BLaER1 treated with 17β-estradiol and CSF1 and Interleukin-3, amounts not matched to agents 10 nM and 100 nM (cell line): ENCODE data around the gene OOSP4B.
"Not testable (repeated sequence)": the region's sequence is repeated elsewhere in the genome, so short reads cannot be mapped to it uniquely, and the experiment has no call there.

ENCODE experiments used
- H3K27ac ChIP-seq, 11 experiments: shearing (Covaris generic); formaldehyde crosslinking; 2 replicates each; pipeline ENCODE4 v1.8.1; 2022
- H3K27me3 ChIP-seq, 11 experiments: shearing (Covaris generic); formaldehyde crosslinking; 2 replicates each; pipeline ENCODE4 v1.8.1; 2022
- H3K36me3 ChIP-seq, 11 experiments: shearing (Covaris generic); formaldehyde crosslinking; 2 replicates each; pipeline ENCODE4 v1.8.1; 2022
- H3K4me1 ChIP-seq, 10 experiments: shearing (Covaris generic); formaldehyde crosslinking; 2 replicates each; pipeline ENCODE4 v1.8.1; 2022
- H3K4me2 ChIP-seq, 11 experiments: shearing (Covaris generic); formaldehyde crosslinking; 2 replicates each; pipeline ENCODE4 v1.8.1; 2022
- H3K4me3 ChIP-seq, 10 experiments: shearing (Covaris generic); formaldehyde crosslinking; 2 replicates each; pipeline ENCODE4 v1.8.1; 2022
- H3K9ac ChIP-seq, 11 experiments: shearing (Covaris generic); formaldehyde crosslinking; 2 replicates each; pipeline ENCODE4 v1.8.1; 2022
- H3K9me3 ChIP-seq, 11 experiments: shearing (Covaris generic); formaldehyde crosslinking; replicated peaks in 1 of 11; 2 replicates each; pipeline ENCODE4 v1.8.1; 2022
- H4K20me1 ChIP-seq, 11 experiments: shearing (Covaris generic); formaldehyde crosslinking; 2 replicates each; pipeline ENCODE4 v1.8.1; 2022
- Cebpa-rat ChIP-seq, 11 experiments: shearing (Covaris generic); IDR thresholded peaks; 2 replicates each; pipeline ENCODE4 v1.8.1; 2022

Gene OOSP4B

DNA sequence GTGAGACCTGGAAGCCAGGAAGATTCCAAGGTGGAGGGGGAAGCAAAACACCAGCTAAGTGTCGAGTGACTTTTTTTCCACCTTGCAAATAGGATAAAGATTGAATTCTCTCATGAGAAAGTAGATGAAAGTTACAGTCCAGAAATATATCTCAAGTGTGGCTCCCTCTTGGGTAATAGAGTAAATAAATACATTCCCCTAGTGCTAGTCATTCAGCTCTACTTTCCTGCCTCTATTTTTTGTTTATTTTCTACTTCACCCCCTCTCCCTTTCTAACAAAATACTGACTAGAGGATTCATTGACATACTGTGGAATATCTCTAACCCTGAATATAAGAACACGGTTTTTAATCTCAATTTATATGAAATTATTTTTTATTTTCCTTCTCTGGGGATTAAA, 19.2 kb upstream of the OOSP4B start:
- no peak overlapping the region for H3K4me2 ChIP-seq
- H3K27me3 ChIP-seq: no peaks in the 10 kb centered on the region

DNA sequence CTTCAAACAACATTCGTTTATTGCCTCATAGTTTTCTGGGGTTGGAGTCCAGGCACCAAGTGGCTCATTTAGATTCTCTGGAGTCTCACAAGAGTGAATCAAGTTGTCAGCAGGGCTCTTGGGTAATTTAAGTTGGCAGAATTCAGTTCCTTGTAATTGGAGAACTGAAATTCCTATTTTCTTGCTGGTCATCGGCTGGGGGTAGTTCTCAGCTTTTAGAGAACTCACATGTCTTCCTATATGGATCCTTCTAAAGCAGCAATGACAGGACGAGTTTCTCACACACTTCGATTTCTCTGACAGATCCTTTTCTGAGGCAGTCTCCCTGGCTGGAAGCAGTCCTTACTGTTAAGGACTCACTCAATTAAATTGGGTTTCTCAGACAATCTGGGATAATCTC, 17.3 kb upstream of the OOSP4B start:
- Histone ChIP-seq H3K4me2 (no peak overlapping the region), H4K20me1 (no peaks in the 10 kb centered on the region), H3K36me3 (no peaks in the 10 kb centered on the region), H3K9me3 (peaks cover 0 to 23% (median 0%) of the 10 kb centered on the region in 11 experiments; a peak in 7 of 22 replicates), H3K27me3 (no peaks in the 10 kb centered on the region), H3K9ac (no peak overlapping the region), H3K4me3 (no peak overlapping the region), H3K27ac (no peak overlapping the region), H3K4me1 (no peaks in the 10 kb centered on the region)
- TF ChIP-seq Cebpa-rat (IDR thresholded peaks at IDR 0.05): no peak

More for the DNA sequence above, 19.2 kb upstream of the OOSP4B start:
- no peaks in the 10 kb centered on the region for H3K36me3 ChIP-seq
- peaks cover 0 to 2% (median 0%) of the 10 kb centered on the region in 10 experiments; a peak in 1 of 20 replicates for H3K4me1 ChIP-seq
- H4K20me1 ChIP-seq: no peaks in the 10 kb centered on the region
- H3K27ac ChIP-seq: no peak overlapping the region
- no peak overlapping the region for H3K4me3 ChIP-seq
- TF ChIP-seq Cebpa-rat (IDR thresholded peaks at IDR 0.05): no peak
- H3K9me3 ChIP-seq: peaks cover 9 to 37% (median 13%) of the 10 kb centered on the region in 11 experiments; a peak in 20 of 22 replicates
- H3K9ac ChIP-seq: no peak overlapping the region

DNA sequence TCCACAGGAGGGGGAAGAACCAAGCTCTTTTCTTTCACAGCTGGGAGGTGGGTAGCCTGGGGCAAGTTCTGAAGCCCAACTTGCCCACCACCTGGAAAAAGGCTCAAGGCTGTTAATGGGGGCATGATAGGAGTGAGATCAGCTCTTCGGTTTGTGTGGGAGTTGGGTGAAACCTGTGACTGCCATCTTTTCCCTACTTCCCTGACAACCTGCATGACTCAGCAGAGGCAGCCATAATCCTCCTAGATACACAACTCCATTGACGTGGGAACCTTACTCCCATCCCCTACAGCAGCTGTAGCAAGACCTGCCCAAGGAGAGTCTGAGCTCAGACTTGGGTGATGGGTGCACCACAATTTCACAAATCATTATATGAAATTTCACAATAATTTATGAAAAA, 13.3 kb upstream of the OOSP4B start:
- Histone ChIP-seq H3K9ac (no peak overlapping the region), H3K4me1 (no peaks in the 10 kb centered on the region), H3K27me3 (no peaks in the 10 kb centered on the region), H3K4me3 (no peak overlapping the region), H3K9me3 (peaks cover 0 to 20% (median 0%) of the 10 kb centered on the region in 11 experiments; a peak in 7 of 22 replicates), H4K20me1 (no peaks in the 10 kb centered on the region), H3K4me2 (no peak overlapping the region), H3K27ac (no peak overlapping the region), H3K36me3 (no peaks in the 10 kb centered on the region)
- TF ChIP-seq Cebpa-rat (IDR thresholded peaks at IDR 0.05): no peak

DNA sequence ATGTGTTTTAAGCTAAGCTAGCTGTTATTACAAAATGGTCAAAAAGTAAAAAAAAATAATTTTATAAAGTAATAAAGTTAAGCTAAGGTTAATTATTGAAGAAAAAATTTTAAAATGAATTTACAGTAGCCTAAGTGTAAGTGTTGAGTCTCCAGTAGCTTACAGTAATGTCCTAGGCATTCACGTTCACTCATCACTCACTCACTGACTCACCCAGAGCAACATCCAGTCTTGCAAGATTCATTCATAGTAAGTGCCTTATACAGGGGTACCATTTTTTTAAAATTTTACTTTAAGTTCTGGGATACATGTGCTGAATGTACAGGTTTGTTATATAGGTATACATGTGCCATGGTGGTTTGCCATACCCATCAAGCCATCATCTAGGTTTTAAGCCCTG, 11.6 kb upstream of the OOSP4B start:
- Histone ChIP-seq H3K9ac (no peak overlapping the region), H3K36me3 (no peaks in the 10 kb centered on the region)

DNA sequence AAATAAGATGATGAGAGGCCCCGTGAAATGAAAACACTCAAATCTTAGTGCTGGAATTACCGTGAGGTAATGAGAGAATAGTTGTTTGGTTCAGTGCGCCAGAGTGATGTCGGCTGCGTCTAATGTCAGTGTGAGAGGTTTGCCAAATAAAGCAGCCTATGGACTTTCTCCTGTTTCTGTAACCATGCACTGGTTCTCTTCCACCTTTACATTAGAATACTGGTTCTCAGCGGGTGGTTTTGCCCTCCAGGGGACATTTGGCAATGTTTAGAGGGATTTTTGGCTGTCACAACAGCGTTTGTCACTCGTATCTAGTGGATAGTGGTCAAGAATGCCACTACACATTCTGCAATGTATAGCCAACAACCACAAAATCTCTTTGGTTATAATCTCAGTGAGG, 1.1 kb downstream of the OOSP4B start:
- H3K36me3 ChIP-seq: no peaks in the 10 kb centered on the region
- no peaks in the 10 kb centered on the region for H3K4me1 ChIP-seq

More for the DNA sequence above, 11.6 kb upstream of the OOSP4B start:
- no peak for TF ChIP-seq Cebpa-rat (IDR thresholded peaks at IDR 0.05)
- Histone ChIP-seq H3K4me2 (no peak overlapping the region), H4K20me1 (no peaks in the 10 kb centered on the region), H3K27me3 (no peaks in the 10 kb centered on the region), H3K4me1 (no peaks in the 10 kb centered on the region), H3K4me3 (no peak overlapping the region), H3K27ac (no peak overlapping the region), H3K9me3 (peaks cover 0 to 4% (median 0%) of the 10 kb centered on the region in 11 experiments; a peak in 4 of 22 replicates)

DNA sequence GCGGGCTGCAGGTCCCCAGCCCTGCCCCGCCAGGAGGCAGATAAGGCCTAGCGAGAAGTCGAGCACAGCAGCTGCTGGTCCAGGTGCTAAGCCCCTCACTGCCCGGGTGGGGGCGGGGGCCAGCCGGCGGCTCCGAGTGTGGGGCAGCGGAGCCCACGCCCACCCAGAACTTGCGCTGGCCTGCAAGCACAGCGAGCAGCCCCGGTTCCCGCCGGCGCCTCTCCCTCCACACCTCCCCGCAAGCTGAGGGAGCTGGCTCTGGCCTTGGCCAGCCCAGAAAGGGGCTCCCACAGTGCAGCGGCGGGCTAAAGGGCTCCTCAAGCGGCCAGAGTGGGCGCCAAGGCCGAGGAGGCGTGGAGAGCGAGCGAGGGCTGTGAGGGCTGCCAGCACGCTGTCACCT, 3.4 kb downstream of the OOSP4B start:
- not testable (repeated sequence) for H4K20me1 ChIP-seq, H3K4me1 ChIP-seq, H3K27me3 ChIP-seq, H3K9ac ChIP-seq, H3K4me3 ChIP-seq, H3K4me2 ChIP-seq, H3K36me3 ChIP-seq, H3K27ac ChIP-seq
- peaks cover 4 to 14% (median 8%) of the 10 kb centered on the region in 11 experiments; a peak in 15 of 22 replicates for H3K9me3 ChIP-seq

More for the DNA sequence above, 1.1 kb downstream of the OOSP4B start:
- Histone ChIP-seq H3K9me3 (peaks cover 4 to 14% (median 8%) of the 10 kb centered on the region in 11 experiments; a peak in 15 of 22 replicates), H4K20me1 (no peaks in the 10 kb centered on the region), H3K27ac (no peak overlapping the region), H3K27me3 (no peaks in the 10 kb centered on the region), H3K9ac (no peak overlapping the region), H3K4me3 (no peak overlapping the region), H3K4me2 (no peak overlapping the region)
- no peak for TF ChIP-seq Cebpa-rat (IDR thresholded peaks at IDR 0.05)

DNA sequence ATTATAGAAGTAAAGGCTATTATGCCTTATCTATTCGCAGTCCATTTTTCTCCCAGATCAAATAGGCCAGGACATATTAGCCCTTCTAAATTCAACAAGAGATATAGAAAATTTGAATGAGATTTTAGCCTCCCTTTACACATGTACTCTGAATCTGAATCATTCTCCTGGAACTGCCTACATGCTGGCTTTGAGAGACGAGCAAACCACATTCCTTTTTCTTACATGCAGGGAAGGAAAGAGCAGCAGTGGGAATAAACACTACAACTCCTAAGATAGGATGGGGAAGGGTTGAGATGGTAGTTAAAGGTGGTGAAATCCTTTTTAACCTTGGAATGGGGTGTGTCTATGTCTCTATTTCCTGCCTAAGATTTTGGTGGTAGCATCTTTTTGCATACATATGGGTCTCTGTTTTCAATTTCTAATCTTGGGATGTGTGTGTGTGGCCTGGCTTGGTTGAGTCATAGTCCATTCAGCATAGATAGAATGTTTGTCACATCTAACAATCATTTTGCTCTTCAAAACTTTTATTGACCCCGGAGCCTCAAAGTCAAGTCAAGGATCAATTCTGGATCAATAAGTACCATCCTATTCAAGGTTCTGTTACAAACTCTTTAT, 12.1 kb downstream of the OOSP4B start:
- H3K9me3 ChIP-seq: no peaks in the 10 kb centered on the region
- no peaks in the 10 kb centered on the region for H3K4me1 ChIP-seq
- no peak overlapping the region for H3K27ac ChIP-seq
- H3K4me2 ChIP-seq: no peak overlapping the region
- TF ChIP-seq Cebpa-rat (IDR thresholded peaks at IDR 0.05): no peak
- H3K9ac ChIP-seq: no peak overlapping the region
- no peak overlapping the region for H3K4me3 ChIP-seq
- H4K20me1 ChIP-seq: no peaks in the 10 kb centered on the region
- H3K27me3 ChIP-seq: no peaks in the 10 kb centered on the region
- no peaks in the 10 kb centered on the region for H3K36me3 ChIP-seq

DNA sequence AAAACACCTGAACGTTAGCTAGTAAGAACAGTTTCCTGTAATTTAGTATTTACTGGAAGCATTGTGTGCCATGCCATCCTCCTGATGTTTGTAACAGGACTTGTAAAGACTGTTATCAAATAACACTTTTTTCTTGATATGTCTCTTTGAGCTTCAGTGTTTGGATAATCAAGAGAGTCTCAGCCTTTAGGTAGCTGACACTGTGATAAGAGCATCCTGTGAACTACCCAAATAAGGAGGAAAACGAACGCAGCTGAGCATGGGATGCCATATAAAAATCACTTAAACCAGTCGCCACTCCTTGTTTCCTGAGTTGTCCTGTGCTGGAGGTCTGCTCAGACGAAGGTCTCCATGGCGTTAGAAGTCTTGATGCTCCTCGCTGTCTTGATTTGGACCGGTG, 23.1 kb downstream of the OOSP4B start, which contains the start of gene OOSP2:
OOSP2 (plus strand) TSS at position 301 of the 400 bp plus-strand sequence; CDS start at position 352, 51 bp downstream.
- H3K27ac ChIP-seq: no peak within 1 kb of the TSS
- H3K9ac ChIP-seq: no peak within 1 kb of the TSS
- H3K36me3 ChIP-seq: no peaks in the 10 kb centered on the region
- H3K27me3 ChIP-seq: no peaks in the 10 kb centered on the region
- no peak within 1 kb of the TSS for H3K4me2 ChIP-seq
- no peaks in the 10 kb centered on the region for H3K9me3 ChIP-seq
- no peak within 1 kb of the TSS for H3K4me3 ChIP-seq
- no peak for TF ChIP-seq Cebpa-rat (IDR thresholded peaks at IDR 0.05)
- no peaks in the 10 kb centered on the region for H3K4me1 ChIP-seq
- no peaks in the 10 kb centered on the region for H4K20me1 ChIP-seq

DNA sequence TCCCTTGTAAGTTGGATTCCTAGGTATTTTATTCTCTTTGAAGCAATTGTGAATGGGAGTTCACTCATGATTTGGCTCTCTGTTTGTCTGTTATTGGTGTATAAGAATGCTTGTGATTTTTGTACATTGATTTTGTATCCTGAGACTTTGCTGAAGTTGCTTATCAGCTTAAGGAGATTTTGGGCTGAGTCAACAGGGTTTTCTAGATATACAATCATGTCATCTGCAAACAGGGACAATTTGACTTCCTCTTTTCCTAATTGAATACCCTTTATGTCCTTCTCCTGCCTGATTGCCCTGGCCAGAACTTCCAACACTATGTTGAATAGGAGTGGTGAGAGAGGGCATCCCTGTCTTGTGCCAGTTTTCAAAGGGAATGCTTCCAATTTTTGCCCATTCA, 33.4 kb downstream of the OOSP4B start:
- H3K4me2 ChIP-seq, H3K4me3 ChIP-seq, H3K27me3 ChIP-seq, H3K4me1 ChIP-seq, H3K27ac ChIP-seq, H3K36me3 ChIP-seq, H3K9me3 ChIP-seq, H3K9ac ChIP-seq, H4K20me1 ChIP-seq: not testable (repeated sequence)

DNA sequence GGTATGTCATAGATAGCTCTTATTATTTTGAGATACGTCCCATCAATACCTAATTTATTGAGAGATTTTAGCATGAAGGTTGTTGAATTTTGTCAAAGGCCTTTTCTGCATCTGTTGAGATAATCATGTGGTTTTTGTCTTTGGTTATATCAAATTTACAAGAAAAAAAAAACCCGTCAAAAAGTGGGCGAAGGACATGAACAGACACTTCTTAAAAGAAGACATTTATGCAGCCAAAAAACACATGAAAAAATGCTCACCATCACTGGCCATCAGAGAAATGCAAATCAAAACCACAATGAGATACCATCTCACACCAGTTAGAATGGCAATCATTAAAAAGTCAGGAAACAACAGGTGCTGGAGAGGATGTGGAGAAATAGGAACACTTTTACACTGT, 33.9 kb downstream of the OOSP4B start:
- H3K4me1 ChIP-seq, H3K36me3 ChIP-seq, H3K9me3 ChIP-seq, H3K27me3 ChIP-seq, H3K4me3 ChIP-seq, H3K9ac ChIP-seq, H3K27ac ChIP-seq, H4K20me1 ChIP-seq, H3K4me2 ChIP-seq: not testable (repeated sequence)
